GM20000 (cell line): ENCODE measurements around the gene LIMCH1.

Experiments used
- DNase-seq: peaks from one replicate; pipeline ENCODE4 v3.0.0; 2012; ENCODE audit warnings: low spot score
- TF ChIP-seq, protein P1 (sequence below): IDR thresholded peaks from 2 replicates; pipeline ENCODE4 v1.5.1; 2012; ENCODE audit warnings: mild to moderate bottlenecking, control low read depth; ENCODE audit errors: extremely low read depth, missing control alignments

Gene LIMCH1

GRCh38 chr4:41601025-41601424, 63.1 kb downstream of the LIMCH1 start:
- TF ChIP-seq, protein P1, sequence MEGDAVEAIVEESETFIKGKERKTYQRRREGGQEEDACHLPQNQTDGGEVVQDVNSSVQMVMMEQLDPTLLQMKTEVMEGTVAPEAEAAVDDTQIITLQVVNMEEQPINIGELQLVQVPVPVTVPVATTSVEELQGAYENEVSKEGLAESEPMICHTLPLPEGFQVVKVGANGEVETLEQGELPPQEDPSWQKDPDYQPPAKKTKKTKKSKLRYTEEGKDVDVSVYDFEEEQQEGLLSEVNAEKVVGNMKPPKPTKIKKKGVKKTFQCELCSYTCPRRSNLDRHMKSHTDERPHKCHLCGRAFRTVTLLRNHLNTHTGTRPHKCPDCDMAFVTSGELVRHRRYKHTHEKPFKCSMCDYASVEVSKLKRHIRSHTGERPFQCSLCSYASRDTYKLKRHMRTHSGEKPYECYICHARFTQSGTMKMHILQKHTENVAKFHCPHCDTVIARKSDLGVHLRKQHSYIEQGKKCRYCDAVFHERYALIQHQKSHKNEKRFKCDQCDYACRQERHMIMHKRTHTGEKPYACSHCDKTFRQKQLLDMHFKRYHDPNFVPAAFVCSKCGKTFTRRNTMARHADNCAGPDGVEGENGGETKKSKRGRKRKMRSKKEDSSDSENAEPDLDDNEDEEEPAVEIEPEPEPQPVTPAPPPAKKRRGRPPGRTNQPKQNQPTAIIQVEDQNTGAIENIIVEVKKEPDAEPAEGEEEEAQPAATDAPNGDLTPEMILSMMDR: no peak
- no peak for DNase-seq

- DNase-seq: no peak
- TF ChIP-seq, protein P1: no peak
These were observed 64.2 kb downstream of the LIMCH1 start for GRCh38 chr4:41602113-41602512.

GRCh38 chr4:41602886-41603498, 65.0 kb downstream of the LIMCH1 start:
- TF ChIP-seq, protein P1: no peak
- no peak for DNase-seq

GRCh38 chr4:41609851-41610250, 71.9 kb downstream of the LIMCH1 start:
- TF ChIP-seq, protein P1: no peak

GRCh38 chr4:41610474-41610873, 72.5 kb downstream of the LIMCH1 start:
- TF ChIP-seq, protein P1: no peak

More at GRCh38 chr4:41609851-41610250, 71.9 kb downstream of the LIMCH1 start:
- no peak for DNase-seq

DNA sequence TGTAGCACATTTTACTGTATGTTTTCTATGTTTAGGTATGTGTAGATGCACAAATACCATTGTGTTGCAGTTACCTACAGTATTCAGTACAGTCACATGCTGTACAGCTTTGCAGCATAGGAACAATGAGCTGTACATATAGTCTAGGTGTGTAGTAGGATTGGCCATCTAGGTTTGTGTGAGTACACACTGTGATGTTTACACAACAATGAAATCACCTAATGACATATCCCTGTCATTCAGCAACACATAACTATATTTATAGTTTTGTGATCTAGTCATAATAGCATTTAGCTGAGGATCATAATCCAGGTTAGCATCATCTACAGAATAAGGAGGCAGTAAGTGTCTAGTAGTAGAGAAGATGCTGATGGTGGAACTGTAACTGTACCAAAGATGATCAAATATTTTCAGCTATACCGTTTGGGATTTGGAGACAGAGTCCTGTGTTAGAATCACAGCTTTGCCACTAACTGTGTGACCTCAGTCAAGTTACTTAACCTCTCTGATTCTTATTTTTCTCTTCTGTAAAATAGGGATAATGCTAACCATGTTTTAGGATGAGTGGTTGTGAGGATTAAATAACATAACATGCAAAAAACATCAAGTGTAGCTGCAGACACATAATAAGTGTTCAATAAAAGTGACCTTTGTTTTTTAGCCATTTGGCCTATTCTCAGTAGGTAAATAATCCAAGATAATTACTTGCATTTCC, 73.3 kb downstream of the LIMCH1 start:
- DNase-seq: no peak
- TF ChIP-seq, protein P1: no peak

More at GRCh38 chr4:41610474-41610873, 72.5 kb downstream of the LIMCH1 start:
- no peak for DNase-seq

- DNase-seq: no peak
- TF ChIP-seq, protein P1: no peak
These were observed 74.2 kb downstream of the LIMCH1 start for GRCh38 chr4:41611881-41612871.
